MM.1S (cell line): ENCODE data around the gene ZNF436.

Experiments
- EZH2phosphoT487 ChIP-seq: fragments of 300-600 bp; sonication (generic); IDR thresholded peaks from 2 replicates; pipeline ENCODE4 v1.6.1; 2018; ENCODE audit warnings: antibody characterized with exemption, low read length
- TF ChIP-seq, protein P1 (sequence below): fragments of 300-600 bp; sonication (generic); IDR thresholded peaks from 2 replicates; pipeline ENCODE4 v1.5.1; 2016; ENCODE audit warnings: antibody characterized with exemption, low read length, mixed read lengths

- TF ChIP-seq EZH2phosphoT487: no peak
- TF ChIP-seq, protein P1, sequence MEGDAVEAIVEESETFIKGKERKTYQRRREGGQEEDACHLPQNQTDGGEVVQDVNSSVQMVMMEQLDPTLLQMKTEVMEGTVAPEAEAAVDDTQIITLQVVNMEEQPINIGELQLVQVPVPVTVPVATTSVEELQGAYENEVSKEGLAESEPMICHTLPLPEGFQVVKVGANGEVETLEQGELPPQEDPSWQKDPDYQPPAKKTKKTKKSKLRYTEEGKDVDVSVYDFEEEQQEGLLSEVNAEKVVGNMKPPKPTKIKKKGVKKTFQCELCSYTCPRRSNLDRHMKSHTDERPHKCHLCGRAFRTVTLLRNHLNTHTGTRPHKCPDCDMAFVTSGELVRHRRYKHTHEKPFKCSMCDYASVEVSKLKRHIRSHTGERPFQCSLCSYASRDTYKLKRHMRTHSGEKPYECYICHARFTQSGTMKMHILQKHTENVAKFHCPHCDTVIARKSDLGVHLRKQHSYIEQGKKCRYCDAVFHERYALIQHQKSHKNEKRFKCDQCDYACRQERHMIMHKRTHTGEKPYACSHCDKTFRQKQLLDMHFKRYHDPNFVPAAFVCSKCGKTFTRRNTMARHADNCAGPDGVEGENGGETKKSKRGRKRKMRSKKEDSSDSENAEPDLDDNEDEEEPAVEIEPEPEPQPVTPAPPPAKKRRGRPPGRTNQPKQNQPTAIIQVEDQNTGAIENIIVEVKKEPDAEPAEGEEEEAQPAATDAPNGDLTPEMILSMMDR: no peak
Measured at GRCh38 chr1:23331713-23332112, 37.9 kb downstream of the ZNF436 start.
